Measurements from ENCODE around the gene STOM.

The STOM gene

GRCh38 chr9:121318631-121319382 lies 51.2 kb downstream of the STOM start:
- no peak for DNase-seq

DNA sequence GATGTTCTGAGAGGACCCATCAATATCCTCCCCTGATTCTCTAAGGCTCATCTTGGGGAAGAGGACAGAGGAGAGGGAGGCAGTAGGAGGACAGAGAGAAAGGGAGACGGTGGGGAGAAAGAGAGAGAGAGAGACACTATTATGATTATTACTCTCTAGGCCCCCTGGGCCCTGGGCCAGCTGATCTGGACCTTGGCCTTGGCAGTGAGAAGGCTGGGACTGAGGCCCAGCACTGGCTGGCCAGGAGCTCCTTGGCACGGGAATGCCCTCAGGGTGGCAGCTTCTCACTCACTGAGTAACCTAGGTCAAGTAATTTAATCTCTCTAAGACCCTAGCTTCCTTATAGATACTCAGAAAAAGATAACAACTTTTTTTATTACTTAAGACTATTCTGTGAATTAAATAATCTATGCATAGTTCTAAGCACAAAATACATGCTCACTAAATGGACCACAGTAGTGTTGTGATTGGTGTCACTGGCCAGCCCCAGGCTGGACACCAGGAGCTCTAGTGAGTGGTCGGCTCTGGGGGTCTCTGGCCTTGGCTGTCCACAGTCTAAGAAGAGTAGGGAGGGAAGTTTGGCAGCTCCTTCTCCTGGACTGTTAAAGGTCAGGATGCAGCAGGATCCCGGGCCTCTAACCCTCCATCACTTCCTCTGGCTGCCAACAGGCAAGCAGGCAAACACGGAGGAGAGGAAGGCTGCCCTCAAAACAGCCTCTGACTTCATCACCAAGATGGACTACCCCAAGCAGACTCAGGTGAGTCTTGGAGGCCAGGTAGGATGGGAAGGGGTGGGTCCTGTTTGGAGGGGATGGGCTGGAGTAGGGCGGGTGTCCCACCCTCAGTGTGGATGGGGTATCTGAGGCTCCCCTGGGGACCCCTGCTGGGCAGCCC lies 52.1 kb downstream of the STOM start:
- no peak for DNase-seq

GRCh38 chr9:121316852-121317373 lies 53.1 kb downstream of the STOM start:
- no peak for DNase-seq

DNA sequence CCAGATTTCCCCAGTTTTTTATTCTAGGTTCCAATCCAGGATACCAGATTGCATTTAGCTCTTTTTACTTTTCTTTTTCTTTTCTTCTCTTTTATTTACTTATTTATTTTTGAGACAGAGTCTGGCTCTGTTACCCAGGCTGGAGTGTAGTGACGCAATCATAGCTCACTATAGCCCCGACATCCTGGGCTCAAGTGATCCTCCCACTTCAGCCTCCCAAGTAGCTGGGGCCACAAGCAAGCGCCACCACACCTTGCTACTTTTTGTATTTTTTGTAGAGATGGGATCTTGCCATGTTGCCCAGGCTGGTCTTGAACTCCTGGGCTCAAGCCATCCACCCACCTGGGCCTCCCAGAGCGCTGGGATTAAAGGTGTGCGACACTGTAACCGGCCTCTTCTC lies 53.7 kb downstream of the STOM start:
- DNase-seq: no peak

DNA sequence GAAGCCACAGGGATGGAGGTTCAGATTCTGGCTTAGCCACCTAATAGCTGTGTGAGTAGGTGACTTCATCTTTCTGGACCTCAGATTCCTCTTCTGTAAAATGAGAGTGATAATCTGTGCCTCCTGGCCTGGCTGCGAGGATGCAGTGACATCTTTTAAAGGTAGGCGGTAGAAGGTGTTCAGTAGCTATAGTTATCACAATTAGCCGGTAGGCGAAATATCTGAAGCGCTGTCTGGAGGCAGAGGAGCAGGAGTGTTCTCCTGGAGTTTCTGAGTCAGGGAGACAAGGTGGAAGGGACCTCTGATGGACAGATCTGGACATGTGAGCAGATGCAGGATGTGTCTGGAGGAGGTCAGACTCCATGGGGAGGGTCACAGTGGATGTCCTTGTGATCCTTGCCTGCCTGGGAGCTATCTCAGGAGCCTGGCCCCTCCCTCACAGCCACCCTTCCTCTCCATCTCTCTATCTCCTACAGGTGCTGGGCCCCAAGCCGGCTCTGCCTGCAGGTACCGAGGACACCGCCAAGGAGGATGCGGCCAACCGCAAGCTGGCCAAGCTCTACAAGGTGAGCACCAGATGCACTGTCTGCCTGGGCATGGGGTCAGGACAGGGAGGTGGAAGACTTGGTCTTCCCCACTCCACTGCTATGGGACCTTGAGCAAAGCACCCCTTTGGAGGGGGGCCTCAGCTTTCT lies 56.4 kb downstream of the STOM start:
- no peak for DNase-seq

DNA sequence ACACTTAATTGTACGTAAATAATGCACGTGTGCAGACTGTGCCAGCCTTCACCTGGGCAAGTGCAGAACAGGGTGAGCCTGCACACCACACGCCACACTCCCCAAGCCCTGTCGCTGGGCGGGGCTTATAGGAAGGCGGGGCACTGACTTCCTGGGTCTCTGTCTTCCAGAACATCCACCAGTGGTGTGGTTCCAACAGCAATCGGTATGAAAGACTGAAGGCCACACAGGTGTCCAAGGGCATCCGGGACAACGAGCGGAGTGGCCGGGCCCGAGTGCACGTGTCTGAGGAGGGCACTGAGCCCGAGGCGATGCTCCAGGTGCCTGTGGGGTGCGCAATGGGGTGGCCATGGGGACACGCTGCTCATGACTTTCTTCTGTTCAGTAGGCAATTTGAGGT lies 57.9 kb downstream of the STOM start:
- DNase-seq: no peak

DNA sequence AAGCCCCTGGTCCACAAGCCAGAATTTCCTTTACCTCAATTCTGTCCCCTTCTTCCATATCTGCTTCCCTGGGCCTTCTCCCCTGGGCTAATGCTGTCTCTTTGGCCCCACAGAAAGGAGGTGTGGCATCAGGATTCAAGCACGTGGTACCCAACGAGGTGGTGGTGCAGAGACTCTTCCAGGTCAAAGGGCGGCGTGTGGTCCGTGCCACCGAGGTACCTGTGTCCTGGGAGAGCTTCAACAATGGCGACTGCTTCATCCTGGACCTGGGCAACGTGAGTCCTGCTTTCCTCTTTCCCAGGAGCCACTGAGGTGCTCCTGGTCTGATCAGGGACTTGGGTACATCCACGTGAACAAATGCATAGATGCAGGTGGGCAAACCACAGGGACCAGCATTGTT lies 59.5 kb downstream of the STOM start:
- DNase-seq: no peak

- DNase-seq: no peak
These were observed 60.1 kb downstream of the STOM start for GRCh38 chr9:121309833-121310425.

- no peak for DNase-seq
These were observed 60.9 kb downstream of the STOM start for GRCh38 chr9:121309171-121309570.

GRCh38 chr9:121308765-121309164 lies 61.3 kb downstream of the STOM start:
- DNase-seq: no peak

GRCh38 chr9:121307976-121308375 lies 62.1 kb downstream of the STOM start:
- no peak for DNase-seq

DNA sequence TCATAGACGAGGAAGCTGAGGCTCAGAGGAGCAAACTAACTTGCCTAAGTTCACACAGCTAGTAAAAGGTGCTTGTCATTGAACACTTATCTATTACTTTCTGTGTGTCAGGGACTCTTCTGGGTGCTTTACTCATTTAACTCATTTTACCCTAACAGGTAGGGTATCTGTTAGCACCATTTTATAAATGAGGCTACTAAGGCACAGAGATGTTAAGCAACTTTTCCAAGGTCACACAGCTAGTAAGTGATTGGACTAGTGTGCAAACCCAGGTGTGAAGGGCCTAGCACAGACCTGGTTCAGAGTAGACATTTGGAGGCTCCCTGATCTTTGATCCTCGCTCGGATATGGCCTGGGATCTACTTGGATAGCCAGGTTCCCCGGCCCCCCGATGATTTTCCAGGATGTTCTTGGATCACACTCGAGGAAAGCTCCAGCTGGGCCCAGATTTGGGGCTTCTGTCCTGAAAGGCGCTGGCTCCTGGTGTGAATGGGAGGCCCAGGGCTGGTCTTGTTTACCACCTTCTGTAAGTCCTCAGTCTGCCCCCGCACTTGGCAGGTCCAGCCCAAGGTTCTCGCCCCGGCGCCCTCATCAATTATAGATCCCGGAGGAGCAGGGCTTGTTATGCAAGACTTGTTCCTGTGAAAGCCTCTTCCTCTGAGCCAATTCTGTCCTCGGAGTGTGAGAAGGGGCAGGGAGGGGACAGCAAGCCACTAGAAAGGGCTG lies 64.6 kb downstream of the STOM start:
- DNase-seq: no peak

GRCh38 chr9:121304707-121305106 lies 65.3 kb downstream of the STOM start:
- DNase-seq: no peak

GRCh38 chr9:121303456-121304451 lies 66.3 kb downstream of the STOM start:
- DNase-seq: no peak

DNA sequence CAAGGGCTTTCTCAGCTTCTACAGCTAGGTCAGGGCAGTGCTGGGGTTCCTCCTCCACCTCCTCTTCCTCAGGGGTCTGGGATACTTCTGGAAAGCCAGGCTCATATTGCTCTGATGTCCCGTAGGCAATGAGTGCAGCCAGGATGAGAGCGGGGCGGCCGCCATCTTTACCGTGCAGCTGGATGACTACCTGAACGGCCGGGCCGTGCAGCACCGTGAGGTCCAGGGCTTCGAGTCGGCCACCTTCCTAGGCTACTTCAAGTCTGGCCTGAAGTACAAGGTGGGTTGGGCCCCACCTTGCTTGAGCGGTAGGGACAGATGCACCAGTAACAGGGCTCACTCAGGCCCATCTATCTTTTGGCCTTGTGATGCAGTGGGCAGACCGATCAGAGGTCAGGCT lies 67.3 kb downstream of the STOM start:
- no peak for DNase-seq

GRCh38 chr9:121302341-121302740 lies 67.7 kb downstream of the STOM start:
- no peak for DNase-seq

DNA sequence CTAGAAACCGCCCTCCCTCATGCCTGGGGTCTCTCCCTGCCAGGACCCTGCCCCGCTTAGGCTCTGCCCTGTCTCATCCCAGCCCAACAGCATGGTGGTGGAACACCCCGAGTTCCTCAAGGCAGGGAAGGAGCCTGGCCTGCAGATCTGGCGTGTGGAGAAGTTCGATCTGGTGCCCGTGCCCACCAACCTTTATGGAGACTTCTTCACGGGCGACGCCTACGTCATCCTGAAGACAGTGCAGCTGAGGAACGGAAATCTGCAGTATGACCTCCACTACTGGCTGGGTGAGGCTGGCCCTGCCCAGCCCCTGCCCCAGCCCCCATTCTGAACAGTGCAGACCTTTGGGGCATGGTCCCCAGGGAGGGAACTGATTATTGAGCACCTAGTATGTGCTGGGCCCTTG lies 68.2 kb downstream of the STOM start:
- no peak for DNase-seq

GRCh38 chr9:121300283-121301119 lies 69.5 kb downstream of the STOM start:
- DNase-seq: no peak

GRCh38 chr9:121299467-121300282 lies 70.4 kb downstream of the STOM start:
- DNase-seq: no peak
